Measurements from ENCODE around the gene TCN1. TPM values are rescaled to one million over a fixed set of nuclear protein-coding genes. Genes with fewer than 3 reads are reported as not detected.

TCN1 gene
- total RNA-seq, 4 donors from 2014 or later = not detected

- no peaks in the 10 kb centered on the region for H3K27me3 ChIP-seq
- H3K27ac ChIP-seq = no peak overlapping the region
- no peaks in the 10 kb centered on the region for H3K9me3 ChIP-seq
- no peak for DNase-seq
- TF ChIP-seq POLR2A (IDR thresholded peaks at IDR 0.05) = no peak
- H3K4me3 ChIP-seq = no peak overlapping the region
- no peaks in the 10 kb centered on the region for H3K4me1 ChIP-seq
- intact Hi-C loops (cut with DNase I; ENCODE audit: low total_unique reads) = no loop called here
- no peaks in the 10 kb centered on the region for H3K36me3 ChIP-seq
Observed at GRCh38 chr11:59872076-59872475, 5.8 kb upstream of the TCN1 start.

DNA sequence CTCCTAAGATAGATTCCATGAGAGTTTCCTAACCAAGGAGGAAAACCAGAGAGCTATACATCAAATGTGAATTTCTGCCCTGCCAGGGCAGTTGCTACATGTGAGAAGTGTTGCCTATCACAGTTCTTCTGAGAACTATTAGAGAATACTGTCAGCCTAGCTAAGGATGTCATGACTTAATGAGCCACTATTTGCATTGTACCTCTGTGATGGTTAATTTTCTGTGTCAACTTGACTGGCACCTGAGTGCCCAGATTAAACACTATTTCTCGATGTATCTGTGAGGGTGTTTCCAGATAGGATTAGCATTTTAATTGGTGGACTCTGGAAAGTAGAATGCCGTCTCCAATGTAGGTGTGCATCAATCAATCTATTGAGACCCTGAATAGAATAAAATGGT is 1.7 kb upstream of the TCN1 start:
- DNase-seq = no peak
- Histone ChIP-seq H3K4me1 (no peaks in the 10 kb centered on the region), H3K4me3 (no peak overlapping the region), H3K9me3 (no peaks in the 10 kb centered on the region), H3K27me3 (no peaks in the 10 kb centered on the region), H3K27ac (no peak overlapping the region), H3K36me3 (no peaks in the 10 kb centered on the region)
- TF ChIP-seq, protein P1, sequence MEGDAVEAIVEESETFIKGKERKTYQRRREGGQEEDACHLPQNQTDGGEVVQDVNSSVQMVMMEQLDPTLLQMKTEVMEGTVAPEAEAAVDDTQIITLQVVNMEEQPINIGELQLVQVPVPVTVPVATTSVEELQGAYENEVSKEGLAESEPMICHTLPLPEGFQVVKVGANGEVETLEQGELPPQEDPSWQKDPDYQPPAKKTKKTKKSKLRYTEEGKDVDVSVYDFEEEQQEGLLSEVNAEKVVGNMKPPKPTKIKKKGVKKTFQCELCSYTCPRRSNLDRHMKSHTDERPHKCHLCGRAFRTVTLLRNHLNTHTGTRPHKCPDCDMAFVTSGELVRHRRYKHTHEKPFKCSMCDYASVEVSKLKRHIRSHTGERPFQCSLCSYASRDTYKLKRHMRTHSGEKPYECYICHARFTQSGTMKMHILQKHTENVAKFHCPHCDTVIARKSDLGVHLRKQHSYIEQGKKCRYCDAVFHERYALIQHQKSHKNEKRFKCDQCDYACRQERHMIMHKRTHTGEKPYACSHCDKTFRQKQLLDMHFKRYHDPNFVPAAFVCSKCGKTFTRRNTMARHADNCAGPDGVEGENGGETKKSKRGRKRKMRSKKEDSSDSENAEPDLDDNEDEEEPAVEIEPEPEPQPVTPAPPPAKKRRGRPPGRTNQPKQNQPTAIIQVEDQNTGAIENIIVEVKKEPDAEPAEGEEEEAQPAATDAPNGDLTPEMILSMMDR (IDR thresholded peaks at IDR 0.05) = no peak
- no peak for TF ChIP-seq POLR2A (IDR thresholded peaks at IDR 0.05)
- intact Hi-C loops (cut with DNase I; ENCODE audit: low total_unique reads) = no loop called here

- Histone ChIP-seq H3K9me3 (no peaks in the 10 kb centered on the region), H3K36me3 (no peaks in the 10 kb centered on the region), H3K4me3 (no peak overlapping the region), H3K4me1 (no peaks in the 10 kb centered on the region), H3K27ac (no peak overlapping the region), H3K27me3 (no peaks in the 10 kb centered on the region)
- intact Hi-C loops (cut with DNase I; ENCODE audit: low total_unique reads) = no loop called here
- DNase-seq = no peak
- TF ChIP-seq, protein P1 (IDR thresholded peaks at IDR 0.05) = no peak
- TF ChIP-seq POLR2A (IDR thresholded peaks at IDR 0.05) = no peak
Observed at GRCh38 chr11:59866836-59867235, 549 bp upstream of the TCN1 start.

DNA sequence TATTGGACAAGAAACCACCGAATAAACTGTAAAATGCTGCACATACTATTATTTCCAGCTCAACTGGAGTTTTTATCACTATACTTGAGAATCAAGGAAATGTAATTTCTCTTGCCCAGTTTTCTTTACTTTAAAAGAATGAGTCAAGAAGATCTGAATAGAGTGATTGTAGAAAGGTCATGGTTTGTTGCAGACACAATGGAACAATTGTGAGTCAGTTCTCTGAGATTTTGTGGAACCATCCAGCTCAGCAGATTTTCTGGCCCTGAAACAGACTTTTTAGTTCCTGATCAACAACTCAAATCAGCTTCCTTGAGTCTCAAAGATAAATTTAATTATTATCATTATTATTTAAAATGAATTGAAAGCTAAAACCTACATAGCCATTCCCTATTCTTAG is 1.3 kb downstream of the TCN1 start:
- Histone ChIP-seq H3K36me3 (no peaks in the 10 kb centered on the region), H3K4me1 (no peaks in the 10 kb centered on the region), H3K9me3 (no peaks in the 10 kb centered on the region), H3K27me3 (no peaks in the 10 kb centered on the region), H3K27ac (no peak overlapping the region), H3K4me3 (no peak overlapping the region)
- TF ChIP-seq, protein P1 (IDR thresholded peaks at IDR 0.05) = no peak
- no peak for TF ChIP-seq POLR2A (IDR thresholded peaks at IDR 0.05)
- DNase-seq = no peak
- intact Hi-C loops (cut with DNase I; ENCODE audit: low total_unique reads) = no loop called here

DNA sequence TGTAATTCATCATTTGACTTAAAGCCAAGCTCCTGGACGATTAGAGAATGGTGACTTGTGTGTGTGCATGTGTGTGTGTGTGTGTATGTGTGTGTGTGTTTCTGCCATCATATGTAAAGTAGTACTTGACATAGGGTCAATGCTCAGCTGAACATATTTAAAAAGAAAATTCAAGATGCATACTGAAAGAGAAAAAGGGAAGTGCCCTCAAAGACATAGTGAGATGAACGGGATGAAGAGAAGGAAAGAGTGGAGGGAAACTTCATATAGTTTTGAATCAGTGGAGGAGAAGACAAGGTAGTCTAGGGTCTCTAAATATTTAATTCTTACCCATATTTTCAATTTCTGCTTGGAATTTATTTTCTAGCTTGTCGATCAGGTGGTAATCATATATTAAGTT is 4.0 kb downstream of the TCN1 start:
- intact Hi-C loops (cut with DNase I; ENCODE audit: low total_unique reads) = no loop called here
- DNase-seq = no peak
- no peaks in the 10 kb centered on the region for H3K9me3 ChIP-seq
- no peak for TF ChIP-seq POLR2A (IDR thresholded peaks at IDR 0.05)
- TF ChIP-seq, protein P1 (IDR thresholded peaks at IDR 0.05) = no peak
- no peaks in the 10 kb centered on the region for H3K36me3 ChIP-seq
- no peaks in the 10 kb centered on the region for H3K4me1 ChIP-seq
- H3K4me3 ChIP-seq = no peak overlapping the region
- H3K27ac ChIP-seq = no peak overlapping the region
- no peaks in the 10 kb centered on the region for H3K27me3 ChIP-seq

DNA sequence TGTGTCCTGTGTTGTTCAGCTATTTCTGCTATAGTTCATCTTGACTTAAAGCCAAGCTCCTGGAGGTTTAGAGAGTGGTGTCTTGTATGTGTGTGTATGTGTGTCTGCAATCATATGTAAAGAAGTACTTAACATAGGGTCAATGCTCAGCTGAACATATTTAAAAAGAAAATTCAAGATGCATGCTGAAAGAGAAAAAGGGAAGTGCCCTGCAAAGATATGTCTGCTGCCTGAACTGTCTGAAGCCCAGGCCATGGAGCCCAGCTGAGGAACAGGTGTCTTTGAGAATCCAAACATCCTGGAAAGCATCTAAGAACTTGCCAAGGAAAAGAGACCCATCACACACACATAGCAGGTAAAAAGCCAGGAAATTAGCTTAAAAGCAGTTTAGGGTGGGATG is 6.6 kb downstream of the TCN1 start:
- Histone ChIP-seq H3K36me3 (no peaks in the 10 kb centered on the region), H3K27ac (no peak overlapping the region), H3K4me1 (no peaks in the 10 kb centered on the region), H3K4me3 (no peak overlapping the region), H3K9me3 (no peaks in the 10 kb centered on the region), H3K27me3 (no peaks in the 10 kb centered on the region)
- intact Hi-C loops (cut with DNase I; ENCODE audit: low total_unique reads) = no loop called here
- no peak for DNase-seq
- TF ChIP-seq POLR2A (IDR thresholded peaks at IDR 0.05) = no peak
- TF ChIP-seq, protein P1 (IDR thresholded peaks at IDR 0.05) = no peak

Measured in uterus (tissue), 4 donors.